IMR-90 (cell line): ENCODE data around the gene ROBO2.

ENCODE experiments used
- BHLHE40 ChIP-seq: fragments of 150-350 bp; IDR thresholded peaks from 2 replicates; pipeline ENCODE4 v1.6.1; 2016; ENCODE audit warnings: mild to moderate bottlenecking, low read depth, low read length
- CEBPB ChIP-seq: IDR thresholded peaks from 2 replicates; pipeline ENCODE4 v1.6.1; 2012; ENCODE audit warnings: low read depth, low read length, improper control_type of control experiment
- CHD1 ChIP-seq: IDR thresholded peaks from 2 replicates; pipeline ENCODE4 v1.6.1; 2012; ENCODE audit warnings: low read depth, low read length, improper control_type of control experiment
- FOS ChIP-seq: fragments of 150-350 bp; IDR thresholded peaks from 2 replicates; pipeline ENCODE4 v1.6.1; 2016; ENCODE audit warnings: low read depth, low read length
- MAFK ChIP-seq: IDR thresholded peaks from 2 replicates; pipeline ENCODE4 v1.6.1; 2012; ENCODE audit warnings: low read depth, low read length, improper control_type of control experiment
- MAZ ChIP-seq: IDR thresholded peaks from 2 replicates; pipeline ENCODE4 v1.6.1; 2012; ENCODE audit warnings: low read depth, mild to moderate bottlenecking, low read length, improper control_type of control experiment, moderate library complexity, borderline replicate concordance
- MXI1 ChIP-seq: IDR thresholded peaks from 2 replicates; pipeline ENCODE4 v1.6.1; 2012; ENCODE audit warnings: low read depth, mild to moderate bottlenecking, low read length, moderate library complexity, borderline replicate concordance
- POLR2A ChIP-seq: IDR thresholded peaks from 2 replicates; pipeline ENCODE4 v1.6.1; 2012; ENCODE audit warnings: mild to moderate bottlenecking, low read depth, low read length
- SMC3 ChIP-seq: fragments of 150-350 bp; IDR thresholded peaks from 2 replicates; pipeline ENCODE4 v1.6.1; 2016; ENCODE audit warnings: low read depth, mild to moderate bottlenecking, antibody characterized with exemption, low read length, moderate library complexity
- TF ChIP-seq, protein P1 (sequence below): conservative IDR thresholded peaks from 2 replicates; pipeline ENCODE4 v1.5.1; 2012; ENCODE audit warnings: mild to moderate bottlenecking, low read depth, low read length, improper control_type of control experiment
- TF ChIP-seq, protein P2 (sequence below): fragments of 150-350 bp; IDR thresholded peaks from 2 replicates; pipeline ENCODE4 v1.6.1; 2017; ENCODE audit warnings: mild to moderate bottlenecking, antibody characterized with exemption, low read length, low read depth

DNA sequence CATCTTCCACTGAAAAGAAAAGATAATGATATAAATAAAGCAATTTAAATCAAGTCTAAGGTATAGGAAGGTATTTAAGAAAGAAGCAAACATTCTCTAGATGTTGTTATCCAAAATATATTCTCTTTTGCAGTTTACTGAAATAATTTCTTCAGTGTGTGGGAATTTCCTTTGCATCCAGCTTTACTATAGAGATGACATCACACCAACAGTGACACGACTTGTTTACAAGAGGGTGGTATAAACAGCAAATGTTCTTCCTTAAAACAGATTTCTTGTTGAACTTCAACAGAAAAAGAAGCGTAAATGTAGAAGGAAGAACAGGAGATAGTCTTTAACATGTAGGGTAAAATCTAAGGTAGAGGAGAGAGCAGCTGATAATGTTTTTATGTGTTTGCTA is 202.5 kb downstream of the ROBO2 start:
- TF ChIP-seq MAFK (no peak), MXI1 (no peak), POLR2A (no peak), SMC3 (no peak), CHD1 (no peak), FOS (no peak), BHLHE40 (no peak), CEBPB (no peak), MAZ (no peak)
- TF ChIP-seq, protein P1, sequence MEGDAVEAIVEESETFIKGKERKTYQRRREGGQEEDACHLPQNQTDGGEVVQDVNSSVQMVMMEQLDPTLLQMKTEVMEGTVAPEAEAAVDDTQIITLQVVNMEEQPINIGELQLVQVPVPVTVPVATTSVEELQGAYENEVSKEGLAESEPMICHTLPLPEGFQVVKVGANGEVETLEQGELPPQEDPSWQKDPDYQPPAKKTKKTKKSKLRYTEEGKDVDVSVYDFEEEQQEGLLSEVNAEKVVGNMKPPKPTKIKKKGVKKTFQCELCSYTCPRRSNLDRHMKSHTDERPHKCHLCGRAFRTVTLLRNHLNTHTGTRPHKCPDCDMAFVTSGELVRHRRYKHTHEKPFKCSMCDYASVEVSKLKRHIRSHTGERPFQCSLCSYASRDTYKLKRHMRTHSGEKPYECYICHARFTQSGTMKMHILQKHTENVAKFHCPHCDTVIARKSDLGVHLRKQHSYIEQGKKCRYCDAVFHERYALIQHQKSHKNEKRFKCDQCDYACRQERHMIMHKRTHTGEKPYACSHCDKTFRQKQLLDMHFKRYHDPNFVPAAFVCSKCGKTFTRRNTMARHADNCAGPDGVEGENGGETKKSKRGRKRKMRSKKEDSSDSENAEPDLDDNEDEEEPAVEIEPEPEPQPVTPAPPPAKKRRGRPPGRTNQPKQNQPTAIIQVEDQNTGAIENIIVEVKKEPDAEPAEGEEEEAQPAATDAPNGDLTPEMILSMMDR: no peak
- TF ChIP-seq, protein P2, sequence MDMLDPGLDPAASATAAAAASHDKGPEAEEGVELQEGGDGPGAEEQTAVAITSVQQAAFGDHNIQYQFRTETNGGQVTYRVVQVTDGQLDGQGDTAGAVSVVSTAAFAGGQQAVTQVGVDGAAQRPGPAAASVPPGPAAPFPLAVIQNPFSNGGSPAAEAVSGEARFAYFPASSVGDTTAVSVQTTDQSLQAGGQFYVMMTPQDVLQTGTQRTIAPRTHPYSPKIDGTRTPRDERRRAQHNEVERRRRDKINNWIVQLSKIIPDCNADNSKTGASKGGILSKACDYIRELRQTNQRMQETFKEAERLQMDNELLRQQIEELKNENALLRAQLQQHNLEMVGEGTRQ: no peak
